CD4-positive, alpha-beta memory T cell (primary cell): ENCODE measurements around the gene FGD4. TPM values are rescaled to one million over a fixed set of nuclear protein-coding genes. Genes with fewer than 3 reads are reported as not detected.

Experiments
- CTCF ChIA-PET: fragments of 350-600 bp; sonication (Branson Sonifier 250); formaldehyde crosslinking; loops from one replicate; lab custom pipeline; 2021; ENCODE audit warnings: inconsistent platforms; ENCODE audit not compliant: partially characterized antibody; lab: Charles Lee
- POLR2A ChIA-PET: fragments of 350-600 bp; sonication (Branson Sonifier 250); formaldehyde crosslinking; loops from one replicate; lab custom pipeline; 2021; ENCODE audit not compliant: partially characterized antibody; lab: Charles Lee
- DNase-seq, 5 donors: peaks; one replicate each; pipeline versions ENCODE4 v3.0.0 to v3.0.0-alpha.2; 2020 to 2022; ENCODE audit warnings: mixed read lengths in 1 of 5
- H3K27ac ChIP-seq: one replicate; pipeline ENCODE4 v1.7.0; 2013; ENCODE audit warnings: low read depth, low read length
- H3K27me3 ChIP-seq: 2 replicates; pipeline ENCODE4 v1.7.0; 2013; ENCODE audit warnings: mild to moderate bottlenecking, low read length, moderate library complexity; ENCODE audit not compliant: insufficient read depth
- H3K36me3 ChIP-seq: 2 replicates; pipeline ENCODE4 v1.7.0; 2013; ENCODE audit warnings: mild to moderate bottlenecking, low read length, moderate library complexity; ENCODE audit not compliant: insufficient read depth
- H3K4me1 ChIP-seq: 2 replicates; pipeline ENCODE4 v1.7.0; 2013; ENCODE audit warnings: mild to moderate bottlenecking, low read length, moderate library complexity; ENCODE audit not compliant: insufficient read depth
- H3K4me3 ChIP-seq, 2 donors: one replicate each; pipeline ENCODE4 v1.7.0; 2013; ENCODE audit warnings: low read length in 2 of 2, mild to moderate bottlenecking in 1 of 2
- H3K9me3 ChIP-seq, 2 donors: one replicate each; pipeline ENCODE4 v1.7.0; 2013; ENCODE audit warnings: low read length in 2 of 2, control low read depth in 1 of 2; ENCODE audit not compliant: control insufficient read depth in 1 of 2
- H3K27ac Mint-ChIP-seq, 7 donors: one replicate each; pipeline ENCODE4 v1.8.0; 2020 to 2021; ENCODE audit warnings: mixed read lengths in 7 of 7, mild to moderate bottlenecking in 6 of 7, inconsistent platforms in 3 of 7, moderate library complexity in 3 of 7
- H3K27me3 Mint-ChIP-seq, 2 donors: one replicate each; pipeline ENCODE4 v1.8.0; 2020 to 2021; ENCODE audit warnings: mixed read lengths in 2 of 2
- H3K36me3 Mint-ChIP-seq, 2 donors: one replicate each; pipeline ENCODE4 v1.8.0; 2020 to 2021; ENCODE audit warnings: mixed read lengths in 2 of 2, inconsistent platforms in 1 of 2, mild to moderate bottlenecking in 1 of 2
- H3K4me1 Mint-ChIP-seq, 4 donors: one replicate each; pipeline ENCODE4 v1.8.0; 2020 to 2021; ENCODE audit warnings: mixed read lengths in 4 of 4, mild to moderate bottlenecking in 1 of 4
- H3K4me3 Mint-ChIP-seq, 8 donors: one replicate each; pipeline ENCODE4 v1.8.0; 2020 to 2021; ENCODE audit warnings: mixed read lengths in 8 of 8, mild to moderate bottlenecking in 7 of 8, moderate library complexity in 6 of 8, inconsistent platforms in 3 of 8
- H3K9me3 Mint-ChIP-seq, 8 donors: one replicate each; pipeline ENCODE4 v1.8.0; 2020 to 2021; ENCODE audit warnings: mixed read lengths in 8 of 8, mild to moderate bottlenecking in 5 of 8, inconsistent platforms in 3 of 8, moderate library complexity in 1 of 8
- intact Hi-C: fragments of 100-400 bp; cut with micrococcal nuclease; formaldehyde crosslinking; loops from one replicate; pipeline ENCODE4 v1.15.1; 2023
- polyA plus RNA-seq, 2 donors: library from polyadenylated mRNA; unstranded; fragments of 300-500 nt; fragmentation: Illumina TruSeq; gene quantifications; one replicate each; pipeline ENCODE4 v1.2.3, GENCODE V29; 2021
- total RNA-seq, 2 experiments: library from RNA; stranded (reverse); gene quantifications; one replicate each; pipeline ENCODE4 v1.2.3, GENCODE V29; 2021

Gene FGD4
- total and polyA plus RNA-seq, 4 experiments from 2014 or later: 0.23 to 0.47 (median 0.34) TPM; not detected in 1

DNA sequence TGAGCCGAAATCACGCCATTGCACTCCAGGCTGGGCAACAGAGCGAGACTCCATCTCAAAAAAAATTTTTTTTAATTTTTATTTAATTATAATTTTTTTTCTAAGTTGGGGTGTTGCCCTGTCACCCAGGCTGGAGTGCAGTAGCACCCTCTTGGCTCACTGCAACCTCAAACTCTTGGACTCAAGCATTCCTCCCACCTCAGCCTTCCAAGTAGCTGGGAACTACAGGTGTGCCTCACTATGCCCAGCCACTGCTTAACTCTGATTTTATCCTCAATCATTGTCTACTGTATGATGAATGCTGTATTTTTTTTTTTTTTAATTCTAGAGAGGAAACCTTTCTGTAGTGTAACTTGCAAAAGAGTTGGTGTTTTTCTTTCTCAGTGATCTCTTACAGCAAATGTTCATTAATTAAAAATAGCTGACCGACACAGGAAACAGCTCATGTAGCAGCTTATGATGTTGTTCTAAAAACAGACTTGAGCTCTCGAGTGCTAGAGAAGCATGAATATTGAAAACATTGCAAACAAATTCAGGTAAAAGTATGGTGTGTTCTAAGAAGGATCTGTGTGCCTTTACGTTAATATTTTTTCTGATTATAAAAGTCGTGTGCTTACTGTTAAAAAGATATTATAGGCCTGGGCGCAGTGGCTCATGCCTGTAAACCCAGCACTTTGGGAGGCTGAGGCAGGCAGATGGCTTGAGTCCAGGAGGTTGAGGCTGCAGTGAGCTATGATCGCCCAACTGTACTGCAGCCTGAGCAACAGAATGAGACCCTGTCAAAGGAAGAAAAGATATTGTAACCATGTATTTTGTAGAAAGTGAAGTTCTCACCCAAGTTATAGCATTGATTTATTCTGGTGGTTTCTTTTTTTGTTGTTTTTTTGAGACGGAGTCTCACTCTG is 68.9 kb downstream of the FGD4 start:
- Mint-ChIP-seq H3K4me3 (no peak overlapping the region), H3K36me3 (no peaks in the 10 kb centered on the region), H3K4me1 (no peaks in the 10 kb centered on the region), H3K9me3 (no peaks in the 10 kb centered on the region), H3K27me3 (no peaks in the 10 kb centered on the region), H3K27ac (no peak overlapping the region)
- Histone ChIP-seq H3K9me3 (no peaks in the 10 kb centered on the region), H3K4me1 (no peaks in the 10 kb centered on the region), H3K27ac (no peak overlapping the region), H3K4me3 (no peak overlapping the region), H3K27me3 (no peaks in the 10 kb centered on the region), H3K36me3 (no peaks in the 10 kb centered on the region)
- intact Hi-C loops: no loop called here
- CTCF ChIA-PET: no interaction called here
- no peak for DNase-seq
- POLR2A ChIA-PET: no interaction called here

DNA sequence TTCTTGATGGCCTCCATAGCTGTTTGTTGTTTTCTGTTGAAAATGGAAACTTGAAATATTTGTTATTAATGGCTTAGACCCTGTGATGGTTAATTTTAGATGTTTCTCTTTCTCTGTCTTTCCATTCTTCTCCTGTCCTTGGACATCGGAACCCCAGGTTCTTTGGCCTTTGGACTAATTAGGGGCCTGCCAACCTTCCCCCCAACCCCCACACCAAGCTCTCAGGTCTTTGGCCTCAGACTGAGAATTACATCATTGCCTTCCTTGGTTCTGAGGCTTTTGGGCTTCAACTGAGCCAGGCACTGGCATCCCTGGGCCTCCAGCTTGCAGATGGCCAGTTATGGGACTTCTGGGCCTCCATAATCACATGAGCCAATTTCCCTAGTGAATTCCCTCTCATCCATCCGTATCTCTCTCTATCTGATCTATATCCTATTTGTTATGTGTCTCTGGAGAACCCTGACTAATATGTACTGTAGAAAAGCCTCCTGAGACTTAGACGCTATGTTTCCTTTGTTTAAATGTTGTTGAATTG is 71.6 kb downstream of the FGD4 start:
- Histone ChIP-seq H3K4me3 (no peak overlapping the region), H3K4me1 (no peaks in the 10 kb centered on the region), H3K27me3 (no peaks in the 10 kb centered on the region), H3K36me3 (no peaks in the 10 kb centered on the region), H3K9me3 (no peaks in the 10 kb centered on the region), H3K27ac (no peak overlapping the region)
- H3K27me3 Mint-ChIP-seq: peaks cover 2 to 3% of the 10 kb centered on the region in 2 donors
- DNase-seq: no peak
- H3K36me3 Mint-ChIP-seq: no peaks in the 10 kb centered on the region
- H3K4me1 Mint-ChIP-seq: no peaks in the 10 kb centered on the region
- ChIA-PET POLR2A (no interaction called here), CTCF (interaction anchor here (0.7 kb wide), 1 partner anchor 1690 kb away, joined by 4 read pairs; no protein-coding TSS in a partner anchor)
- peaks cover 0 to 4% (median 0%) of the 10 kb centered on the region in 8 donors for H3K9me3 Mint-ChIP-seq
- intact Hi-C loops: no loop called here
- no peak overlapping the region for H3K4me3 Mint-ChIP-seq
- H3K27ac Mint-ChIP-seq: no peak overlapping the region

GRCh38 chr12:32471591-32472001 is 72.2 kb downstream of the FGD4 start:
- no peaks in the 10 kb centered on the region for H3K27me3 ChIP-seq
- H3K27ac Mint-ChIP-seq: no peak overlapping the region
- no peaks in the 10 kb centered on the region for H3K36me3 Mint-ChIP-seq
- H3K4me3 ChIP-seq: no peak overlapping the region
- no peaks in the 10 kb centered on the region for H3K4me1 Mint-ChIP-seq
- no peak overlapping the region for H3K27ac ChIP-seq
- no peaks in the 10 kb centered on the region for H3K36me3 ChIP-seq
- ChIA-PET CTCF (no interaction called here), POLR2A (no interaction called here)
- peaks cover 0 to 4% (median 0%) of the 10 kb centered on the region in 8 donors for H3K9me3 Mint-ChIP-seq
- peaks cover 2 to 3% of the 10 kb centered on the region in 2 donors for H3K27me3 Mint-ChIP-seq
- H3K4me1 ChIP-seq: no peaks in the 10 kb centered on the region
- no peak overlapping the region for H3K4me3 Mint-ChIP-seq
- intact Hi-C loops: no loop called here
- no peaks in the 10 kb centered on the region for H3K9me3 ChIP-seq
- no peak for DNase-seq

DNA sequence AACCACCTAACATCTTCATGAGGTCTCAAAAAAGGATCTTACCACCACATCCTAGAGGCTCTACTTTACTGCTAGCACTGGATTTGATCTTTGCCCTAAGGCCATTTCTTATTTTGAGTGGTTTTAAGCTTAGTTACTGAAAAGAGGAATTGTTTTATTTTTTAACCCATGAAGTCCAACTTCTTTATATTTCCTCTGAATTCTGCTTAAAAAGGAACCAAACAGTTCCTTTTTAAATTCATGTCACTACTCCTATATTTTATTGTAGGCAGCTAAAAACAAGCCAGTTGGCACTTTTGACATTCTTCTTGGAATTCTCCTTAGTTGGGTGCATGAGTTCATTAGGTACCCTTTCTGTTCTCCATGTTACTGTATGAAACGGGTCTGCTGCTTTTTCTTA is 76.4 kb downstream of the FGD4 start:
- Histone ChIP-seq H3K27ac (no peak overlapping the region), H3K4me1 (no peaks in the 10 kb centered on the region), H3K9me3 (no peaks in the 10 kb centered on the region), H3K36me3 (no peaks in the 10 kb centered on the region), H3K27me3 (no peaks in the 10 kb centered on the region), H3K4me3 (no peak overlapping the region)
- DNase-seq: no peak
- no peak overlapping the region for H3K27ac Mint-ChIP-seq
- CTCF ChIA-PET: no interaction called here
- H3K27me3 Mint-ChIP-seq: peaks cover 5 to 12% of the 10 kb centered on the region in 2 donors
- POLR2A ChIA-PET: no interaction called here
- peaks cover 0 to 4% (median 0%) of the 10 kb centered on the region in 8 donors for H3K9me3 Mint-ChIP-seq
- H3K4me1 Mint-ChIP-seq: no peaks in the 10 kb centered on the region
- intact Hi-C loops: no loop called here
- no peak overlapping the region for H3K4me3 Mint-ChIP-seq
- no peaks in the 10 kb centered on the region for H3K36me3 Mint-ChIP-seq

DNA sequence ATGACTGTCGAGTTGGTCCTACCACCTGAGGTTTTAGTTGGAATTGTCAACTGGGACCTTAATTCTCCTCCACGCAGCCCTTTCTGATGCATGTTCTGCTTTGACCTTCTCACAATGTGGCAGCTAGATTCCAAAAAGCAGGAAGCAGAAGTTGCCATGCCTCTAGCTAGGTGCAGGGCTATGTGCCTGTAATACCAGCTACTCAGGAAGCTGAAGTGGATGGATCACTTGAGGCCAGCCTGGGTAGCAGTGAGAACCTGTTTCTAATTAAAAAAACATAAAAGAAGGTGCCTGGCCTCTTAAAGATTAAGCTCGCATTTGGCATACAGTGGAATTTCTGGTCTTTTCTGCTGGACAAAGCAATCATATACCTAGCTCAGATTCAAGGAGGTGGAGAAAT is 77.1 kb downstream of the FGD4 start:
- POLR2A ChIA-PET: no interaction called here
- H3K4me1 ChIP-seq: no peaks in the 10 kb centered on the region
- Mint-ChIP-seq H3K4me3 (no peak overlapping the region), H3K27me3 (peaks cover 5 to 12% of the 10 kb centered on the region in 2 donors), H3K4me1 (no peaks in the 10 kb centered on the region), H3K9me3 (peaks cover 0 to 4% (median 0%) of the 10 kb centered on the region in 8 donors), H3K27ac (no peak overlapping the region), H3K36me3 (no peaks in the 10 kb centered on the region)
- H3K4me3 ChIP-seq: no peak overlapping the region
- no peak for DNase-seq
- no peaks in the 10 kb centered on the region for H3K27me3 ChIP-seq
- intact Hi-C loops: no loop called here
- CTCF ChIA-PET: no interaction called here
- H3K36me3 ChIP-seq: no peaks in the 10 kb centered on the region
- no peaks in the 10 kb centered on the region for H3K9me3 ChIP-seq
- no peak overlapping the region for H3K27ac ChIP-seq

DNA sequence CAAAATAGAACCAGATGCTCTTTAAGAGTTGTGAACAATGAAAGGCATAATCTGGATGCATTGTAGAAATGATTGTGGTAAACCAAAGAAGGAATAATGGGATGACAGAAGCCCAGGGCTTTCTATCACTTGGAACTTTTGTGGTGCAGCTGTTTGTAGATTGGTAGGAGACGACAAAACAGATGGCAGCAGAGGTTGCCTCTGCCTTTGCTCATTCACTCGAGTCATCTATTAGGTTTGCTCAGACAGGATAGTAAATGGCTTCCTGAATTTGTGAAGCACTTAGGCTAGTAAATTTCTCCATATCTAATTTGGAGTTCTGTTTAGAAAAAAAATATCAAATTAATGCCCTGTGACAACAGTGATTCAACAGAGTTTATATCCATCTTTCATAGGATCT is 78.4 kb downstream of the FGD4 start:
- Mint-ChIP-seq H3K9me3 (peaks cover 0 to 4% (median 0%) of the 10 kb centered on the region in 8 donors), H3K36me3 (no peaks in the 10 kb centered on the region), H3K27ac (no peak overlapping the region), H3K4me1 (no peaks in the 10 kb centered on the region), H3K27me3 (peaks cover 5 to 15% of the 10 kb centered on the region in 2 donors), H3K4me3 (no peak overlapping the region)
- ChIA-PET POLR2A (no interaction called here), CTCF (no interaction called here)
- intact Hi-C loops: no loop called here
- H3K36me3 ChIP-seq: no peaks in the 10 kb centered on the region
- H3K27ac ChIP-seq: no peak overlapping the region
- H3K27me3 ChIP-seq: no peaks in the 10 kb centered on the region
- no peak overlapping the region for H3K4me3 ChIP-seq
- no peak for DNase-seq
- H3K9me3 ChIP-seq: no peaks in the 10 kb centered on the region
- H3K4me1 ChIP-seq: no peaks in the 10 kb centered on the region

DNA sequence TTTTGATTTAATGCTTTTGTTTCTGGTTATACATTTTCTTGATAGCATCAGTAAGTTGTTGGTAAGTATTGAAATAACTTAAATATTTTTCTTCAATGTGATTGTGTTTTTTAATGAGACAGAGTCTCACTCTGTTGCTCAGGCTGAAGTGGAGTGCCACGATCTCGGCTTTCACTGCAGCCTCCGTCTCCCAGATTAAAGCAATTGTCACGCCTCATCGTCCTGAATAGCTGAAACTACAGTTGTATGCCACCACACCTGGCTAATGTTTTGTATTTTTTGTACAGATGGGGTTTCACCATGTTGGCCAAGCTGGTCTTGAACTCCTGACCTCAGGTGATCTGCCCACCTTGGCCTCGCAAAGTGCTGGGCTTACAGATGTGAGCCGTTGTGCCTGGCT is 78.8 kb downstream of the FGD4 start:
- no peaks in the 10 kb centered on the region for H3K36me3 ChIP-seq
- DNase-seq: no peak
- H3K4me3 ChIP-seq: no peak overlapping the region
- H3K27ac ChIP-seq: no peak overlapping the region
- no peaks in the 10 kb centered on the region for H3K27me3 ChIP-seq
- Mint-ChIP-seq H3K36me3 (no peaks in the 10 kb centered on the region), H3K9me3 (peaks cover 0 to 4% (median 0%) of the 10 kb centered on the region in 8 donors), H3K4me1 (no peaks in the 10 kb centered on the region), H3K4me3 (no peak overlapping the region), H3K27ac (no peak overlapping the region), H3K27me3 (peaks cover 5 to 15% of the 10 kb centered on the region in 2 donors)
- no peaks in the 10 kb centered on the region for H3K4me1 ChIP-seq
- CTCF ChIA-PET: no interaction called here
- H3K9me3 ChIP-seq: no peaks in the 10 kb centered on the region
- POLR2A ChIA-PET: no interaction called here
- intact Hi-C loops: no loop called here
